Astrocyte of the hippocampus (primary cell): ENCODE measurements around the gene CTTNBP2NL.
A peak's percentile ranks its signal among the peaks of the same experiment; 100 is the strongest.

Experiments
- DNase-seq: peaks from one replicate; pipeline ENCODE4 v3.0.0; 2011; ENCODE audit warnings: low read depth, low spot score

The CTTNBP2NL gene

DNA sequence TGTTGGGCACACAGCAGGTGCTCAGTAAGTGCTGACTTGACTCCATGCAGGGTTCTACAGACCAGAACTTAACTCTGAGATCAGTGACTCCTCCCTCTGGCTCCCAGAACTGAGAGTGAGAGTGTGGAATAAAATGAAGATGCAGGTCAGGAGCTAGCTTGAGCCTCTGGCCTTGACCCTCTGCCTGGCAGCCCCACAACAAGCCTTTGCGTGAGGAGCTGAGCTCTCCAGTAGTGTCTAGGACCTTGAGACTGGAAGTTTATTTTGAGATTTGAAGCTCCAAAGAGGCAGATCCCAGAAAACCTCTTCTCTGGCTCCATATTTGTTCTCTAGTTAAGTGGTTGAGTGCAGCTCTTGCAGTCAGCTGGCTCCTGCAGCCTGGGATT is 109.4 kb downstream of the CTTNBP2NL start:
- no peak for DNase-seq

DNA sequence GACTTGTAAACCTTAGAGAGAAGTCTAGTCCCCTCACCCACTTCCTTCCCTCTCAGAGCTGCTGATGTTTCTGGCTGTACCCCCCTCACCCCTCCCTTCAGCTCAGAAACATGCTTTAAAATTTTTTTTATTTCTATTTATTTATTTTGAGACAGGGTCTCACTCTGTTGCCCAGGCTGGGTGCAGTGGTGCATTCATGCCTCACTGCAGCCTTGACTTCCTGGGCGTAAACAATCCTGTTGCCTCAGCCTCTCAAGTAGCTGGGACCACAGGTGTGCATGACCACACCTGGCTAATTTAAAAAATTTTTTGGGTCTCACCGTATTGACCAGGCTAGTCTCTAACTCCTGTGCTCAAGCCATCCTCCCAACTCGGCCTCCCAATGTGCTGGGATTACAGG is 109.9 kb downstream of the CTTNBP2NL start:
- DNase-seq, result no peak

DNA sequence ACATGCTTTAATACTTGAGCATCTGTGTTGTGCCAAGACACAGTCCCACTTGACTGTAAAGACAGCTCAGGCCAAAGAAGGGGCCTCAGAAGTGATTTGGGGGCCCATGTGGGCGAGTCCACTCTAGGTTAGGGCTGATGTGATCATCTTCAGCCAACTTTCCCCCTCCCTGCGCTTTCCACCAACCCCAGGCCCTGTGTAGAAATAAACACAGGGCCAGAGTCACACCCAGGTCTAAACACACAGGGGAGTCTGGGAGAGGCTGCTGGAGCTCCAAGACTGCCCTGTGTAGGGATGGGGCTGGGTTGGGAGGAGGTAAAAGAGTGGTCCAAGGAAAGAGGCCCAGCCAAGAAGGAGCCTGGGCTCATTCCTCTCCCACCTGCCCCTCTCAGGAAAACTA is 110.3 kb downstream of the CTTNBP2NL start:
- DNase-seq, result no peak

DNA sequence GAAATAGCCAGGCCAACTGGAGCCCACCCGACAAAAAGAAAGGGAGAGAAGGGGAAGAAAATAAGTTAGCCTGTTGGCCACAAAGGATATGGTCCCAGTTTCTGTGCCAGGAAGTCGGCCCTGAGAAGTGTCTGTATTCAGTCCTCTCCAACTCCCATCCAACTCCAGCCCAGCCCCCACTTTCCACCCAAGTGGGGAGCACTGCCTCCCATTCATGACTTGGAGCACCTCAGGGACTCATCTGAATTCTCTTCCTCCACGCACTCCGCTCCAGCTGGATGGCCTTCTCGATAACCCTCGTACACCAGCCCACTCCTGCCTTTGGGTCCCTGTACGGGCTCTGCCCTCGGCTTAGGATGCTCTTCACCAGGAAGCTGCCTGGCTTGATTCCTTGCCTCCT is 110.7 kb downstream of the CTTNBP2NL start:
- no peak for DNase-seq

DNA sequence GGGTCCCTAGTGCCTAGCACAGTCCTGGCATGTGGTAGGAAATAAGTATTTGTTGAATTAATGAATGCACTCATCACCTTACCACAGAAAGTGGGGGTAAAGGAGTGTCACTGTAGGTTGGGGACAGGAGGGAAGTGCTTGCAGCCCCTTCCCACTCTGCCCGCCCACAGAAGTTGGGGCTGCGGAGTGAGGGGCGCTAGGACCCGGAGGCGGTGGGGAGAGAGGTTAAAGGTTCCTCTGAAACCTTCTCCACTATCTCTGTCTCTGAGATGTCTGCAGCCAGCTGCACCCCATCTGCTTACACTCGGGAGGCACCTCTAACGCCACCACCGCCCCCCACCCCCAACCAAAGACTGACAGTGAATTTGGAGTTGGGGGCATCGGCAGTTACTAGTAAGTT is 111.3 kb downstream of the CTTNBP2NL start:
- DNase-seq, result no peak

DNA sequence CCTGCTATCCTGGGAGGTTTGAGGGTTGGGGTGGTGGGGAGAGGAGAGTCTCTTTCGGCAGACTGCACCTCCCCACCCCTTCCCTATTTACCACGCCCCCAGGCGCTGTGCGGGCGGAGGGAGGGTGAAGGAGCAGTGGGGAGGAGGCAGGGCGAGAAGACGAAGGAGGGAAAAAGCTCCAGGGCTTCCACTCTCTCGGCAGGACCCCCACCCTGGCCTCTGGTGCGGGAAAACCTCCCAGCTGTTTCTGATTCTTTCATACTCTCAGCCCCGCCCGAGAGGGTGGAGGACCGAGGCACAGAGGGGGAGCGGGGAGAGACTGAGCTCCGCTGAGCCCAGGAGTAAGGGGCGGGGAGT is 111.9 kb downstream of the CTTNBP2NL start:
- DNase-seq, result no peak

DNA sequence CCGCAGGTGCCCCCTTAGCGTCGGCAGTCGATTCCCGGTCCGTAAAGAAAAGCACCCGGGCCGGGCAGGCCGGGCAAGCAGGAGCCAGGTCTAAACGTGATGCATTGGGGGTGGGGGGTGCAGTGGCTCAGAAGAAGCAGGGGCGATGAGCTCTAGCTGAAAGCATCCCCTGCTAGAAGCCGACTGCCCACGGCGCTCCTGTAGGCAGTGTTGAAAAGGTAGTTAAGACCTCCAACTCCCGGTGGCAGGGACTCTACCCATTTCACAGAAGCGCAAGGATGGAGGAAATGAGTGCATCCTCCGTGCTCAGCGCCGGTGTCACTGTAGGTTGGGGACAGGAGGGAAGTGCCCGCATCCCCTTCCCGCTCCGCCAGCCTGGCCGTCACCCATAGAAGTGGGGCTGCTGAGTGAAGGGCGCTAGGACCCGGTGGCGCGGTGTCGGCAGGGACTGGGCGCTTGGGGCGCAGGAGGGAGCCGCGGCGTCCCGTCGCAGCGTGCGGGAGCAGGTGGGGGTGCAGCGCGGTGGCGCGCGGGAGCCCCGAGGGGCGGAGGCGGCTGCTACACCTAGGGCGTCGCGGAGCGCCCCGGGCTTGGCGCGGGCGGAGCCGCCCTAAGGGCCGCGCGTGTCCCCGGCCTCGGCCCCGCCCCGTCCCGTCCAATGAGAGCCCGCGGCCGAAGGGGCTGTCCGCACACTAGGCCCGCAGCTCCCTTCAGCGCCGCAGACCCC is 112.4 kb downstream of the CTTNBP2NL start, which contains the start of gene WNT2B:
Gene WNT2B, plus strand, starts transcription at position 688 of the 727 bp plus-strand sequence. CDS start 298 bp downstream, outside the sequence.
- DNase-seq, result peak; percentile 62

DNA sequence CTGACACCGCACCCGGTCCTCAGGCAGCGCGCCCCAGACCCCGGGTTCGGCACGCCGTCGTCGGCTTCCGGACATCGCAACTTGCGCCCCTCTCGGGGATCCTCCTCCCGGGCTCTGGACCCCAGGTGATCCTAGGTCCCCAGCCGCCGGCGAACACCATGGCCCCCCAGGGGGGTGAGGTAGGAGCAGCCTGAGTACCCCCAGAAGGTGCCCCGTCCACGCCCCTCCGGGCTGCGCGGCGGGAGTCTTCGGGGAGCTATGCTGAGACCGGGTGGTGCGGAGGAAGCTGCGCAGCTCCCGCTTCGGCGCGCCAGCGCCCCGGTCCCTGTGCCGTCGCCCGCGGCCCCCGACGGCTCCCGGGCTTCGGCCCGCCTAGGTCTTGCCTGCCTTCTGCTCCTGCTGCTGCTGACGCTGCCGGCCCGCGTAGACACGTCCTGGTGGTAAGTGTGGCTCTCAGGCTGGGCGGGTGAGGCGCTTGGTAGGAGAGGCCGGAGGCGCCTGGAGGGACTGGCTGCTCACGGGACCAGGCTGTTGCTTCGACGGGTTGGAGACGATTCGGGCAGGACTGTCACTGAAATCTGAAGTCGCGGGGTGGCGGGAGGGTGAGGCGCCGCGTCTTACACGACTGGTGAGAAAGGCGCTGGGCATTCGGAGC is 113.1 kb downstream of the CTTNBP2NL start:
- peak; percentile 61 for DNase-seq

DNA sequence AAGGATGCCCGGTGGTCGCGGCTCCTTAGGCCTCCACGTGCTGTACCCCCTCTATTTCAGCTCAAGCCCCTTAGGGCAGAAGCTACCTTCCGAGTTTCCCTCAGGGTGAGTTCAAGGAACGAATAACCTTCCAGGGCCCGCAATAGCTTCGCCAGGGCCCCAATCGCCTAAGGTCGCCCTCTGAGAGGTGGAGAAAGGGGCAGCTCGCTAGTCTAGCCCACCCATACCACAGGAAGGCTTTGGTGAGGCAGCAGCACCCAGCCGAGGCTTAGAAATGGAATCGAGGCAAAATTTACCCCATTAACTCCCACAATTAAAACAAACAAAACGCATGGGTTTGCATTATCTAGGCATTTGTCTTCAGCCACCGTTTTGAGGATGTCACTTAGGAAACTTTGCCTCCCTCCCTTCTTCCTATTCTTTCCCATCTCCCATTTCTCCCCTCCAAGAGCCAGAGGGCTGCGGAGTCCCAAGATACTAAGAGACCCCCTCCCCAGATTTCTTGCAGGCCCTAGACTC is 113.7 kb downstream of the CTTNBP2NL start:
- DNase-seq, result no peak

DNA sequence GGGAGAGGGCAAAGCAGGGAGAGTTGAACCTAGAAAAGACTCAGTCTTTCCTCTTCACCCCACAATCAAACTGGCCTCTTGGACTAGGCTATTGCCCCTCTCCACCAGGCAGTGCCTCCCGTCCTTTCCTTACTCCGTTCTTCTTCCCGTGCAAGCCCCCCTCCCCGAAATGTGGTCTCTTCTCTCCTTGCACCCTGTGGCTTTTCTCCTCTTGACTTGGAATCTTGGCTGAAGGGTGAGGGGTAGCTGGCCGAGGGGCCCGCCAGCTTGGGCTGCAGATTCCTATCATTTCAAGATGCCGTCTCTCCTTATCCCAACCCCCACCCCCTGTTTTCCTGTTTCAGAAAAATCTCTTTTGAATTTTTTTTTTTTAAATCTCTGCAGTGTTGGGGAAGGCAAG is 114.3 kb downstream of the CTTNBP2NL start:
- DNase-seq, result no peak
